NOMO-1 treated with DMSO at 0.1 percent for 48 hours (cell line): ENCODE results near the gene GH1.

Source experiments
- DNase-seq: peaks from one replicate; lab custom pipeline; 2025; ENCODE audit not compliant: unreplicated experiment; lab: John Stamatoyannopoulos, UW

The GH1 gene

DNA sequence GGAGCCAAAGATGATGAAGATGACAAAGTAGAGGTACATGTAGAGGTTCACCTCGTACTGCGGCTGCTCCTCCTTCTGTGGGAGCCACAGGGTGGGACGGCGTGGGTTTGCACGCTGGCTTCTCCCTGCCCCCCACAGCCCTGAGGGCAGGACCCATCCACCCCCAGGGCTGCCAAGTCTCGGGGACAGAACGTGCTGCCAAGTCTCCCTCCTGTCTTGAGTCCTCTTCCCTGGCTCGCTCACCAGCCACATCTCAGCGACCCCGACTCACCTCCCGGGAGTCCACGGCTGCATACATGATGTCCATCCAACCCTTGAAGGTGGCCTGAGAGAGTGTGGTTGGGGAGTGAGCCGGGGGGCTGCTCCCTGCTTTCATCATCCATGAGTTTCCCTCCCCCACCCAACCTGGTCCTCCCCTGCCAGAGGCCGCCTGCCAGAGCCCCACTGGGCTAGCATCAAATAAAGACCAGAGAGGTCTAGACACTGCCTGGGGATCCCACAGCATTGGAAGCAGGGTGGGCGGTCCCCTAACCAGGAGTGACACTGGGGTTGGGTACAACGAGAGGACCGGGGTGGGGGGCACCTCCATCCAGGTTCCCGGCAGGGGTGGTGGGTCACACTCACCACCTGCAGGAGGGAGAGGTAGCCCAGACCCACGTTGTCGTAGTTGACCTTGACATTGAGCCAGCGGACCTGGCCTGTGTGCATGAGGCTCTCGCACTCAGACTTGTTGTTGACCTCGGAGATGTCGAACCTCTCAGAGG lies 26.3 kb upstream of the GH1 start:
- no peak for DNase-seq

DNA sequence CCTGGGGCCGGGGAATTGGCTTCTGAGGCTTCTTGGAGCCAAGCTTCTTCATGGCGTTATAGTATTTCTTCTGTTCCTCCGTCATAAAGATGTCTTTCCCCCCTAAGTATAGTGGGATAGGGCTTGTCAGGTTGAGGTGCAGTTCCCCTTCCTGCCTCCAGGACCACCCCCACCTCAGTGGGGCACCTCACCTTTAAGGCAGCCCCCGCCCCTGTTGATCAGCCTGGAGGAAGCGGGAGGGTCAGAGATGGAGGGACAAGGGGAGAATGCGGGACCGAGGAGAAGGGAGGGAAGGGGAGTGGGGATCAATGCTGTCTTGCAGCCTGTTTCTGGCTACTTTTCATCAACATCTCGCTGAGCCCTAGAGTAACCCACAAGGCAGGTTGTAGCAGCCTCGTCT lies 25.1 kb upstream of the GH1 start:
- no peak for DNase-seq

DNA sequence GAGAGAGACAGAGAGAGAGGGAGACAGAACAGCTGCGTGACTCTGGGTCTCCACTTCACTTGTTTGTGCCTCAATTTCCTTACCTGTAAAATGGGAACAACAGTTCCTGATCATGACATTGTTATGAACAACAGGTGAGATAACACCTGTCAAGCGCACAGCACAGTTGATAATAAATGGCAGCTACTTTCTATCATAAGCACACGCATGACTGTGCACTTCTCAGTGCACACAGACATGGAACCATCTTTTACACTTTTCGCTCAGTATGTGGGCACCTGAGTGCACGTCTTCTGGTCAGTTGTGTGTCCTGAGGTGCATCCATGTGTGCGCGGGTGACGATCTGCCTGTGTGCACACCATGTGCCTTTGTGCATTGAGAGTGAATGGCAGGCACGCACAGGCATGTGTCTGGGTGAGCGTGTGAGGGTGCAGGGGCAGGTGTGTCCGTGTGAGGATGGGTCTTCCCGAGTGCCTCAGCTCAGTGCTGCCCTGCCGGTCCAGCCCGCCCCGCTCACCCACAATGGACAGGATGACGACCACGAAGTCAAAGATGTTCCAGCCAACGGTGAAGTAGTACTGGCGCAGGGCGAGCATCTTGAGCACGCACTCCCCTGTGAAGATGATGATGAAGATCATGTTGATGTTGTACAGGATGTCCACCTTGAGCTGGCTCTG lies 23.8 kb upstream of the GH1 start:
- DNase-seq, result no peak

DNA sequence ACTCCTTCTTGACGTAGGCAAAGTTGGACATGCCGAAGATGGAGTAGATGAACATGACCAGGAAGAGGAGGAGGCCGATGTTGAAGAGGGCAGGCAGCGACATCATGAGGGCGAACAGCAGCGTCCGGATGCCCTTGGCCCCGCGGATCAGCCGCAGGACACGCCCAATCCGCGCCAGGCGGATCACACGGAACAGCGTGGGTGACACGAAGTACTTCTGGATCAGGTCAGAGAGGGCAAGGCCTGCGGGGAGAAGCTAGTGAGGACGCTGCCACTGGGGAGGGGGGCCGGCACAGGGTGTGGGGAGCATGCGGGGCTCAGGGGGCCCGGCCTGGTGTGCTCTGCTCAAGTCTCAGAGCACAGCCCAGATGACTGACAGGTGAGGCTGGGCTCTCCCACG lies 23.1 kb upstream of the GH1 start:
- DNase-seq, result no peak

DNA sequence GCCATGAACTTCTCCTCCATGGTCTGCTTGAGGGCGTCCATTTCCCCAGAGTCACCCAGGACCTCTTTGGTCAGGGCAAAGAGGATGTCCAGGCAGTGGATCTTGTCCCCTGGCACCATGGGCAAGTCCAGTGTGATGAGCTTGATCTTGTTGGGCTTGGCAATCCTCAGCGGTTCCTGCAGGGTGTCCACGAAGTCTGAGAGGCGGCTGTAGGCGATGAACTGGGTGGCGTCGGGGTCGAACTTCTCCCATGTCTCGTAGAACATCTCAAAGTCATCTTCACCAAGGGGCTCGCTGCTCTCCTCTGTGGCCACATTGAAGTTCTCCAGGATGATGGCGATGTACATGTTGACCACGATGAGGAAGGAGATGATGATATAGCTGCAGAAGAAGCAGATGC lies 22.5 kb upstream of the GH1 start:
- no peak for DNase-seq

DNA sequence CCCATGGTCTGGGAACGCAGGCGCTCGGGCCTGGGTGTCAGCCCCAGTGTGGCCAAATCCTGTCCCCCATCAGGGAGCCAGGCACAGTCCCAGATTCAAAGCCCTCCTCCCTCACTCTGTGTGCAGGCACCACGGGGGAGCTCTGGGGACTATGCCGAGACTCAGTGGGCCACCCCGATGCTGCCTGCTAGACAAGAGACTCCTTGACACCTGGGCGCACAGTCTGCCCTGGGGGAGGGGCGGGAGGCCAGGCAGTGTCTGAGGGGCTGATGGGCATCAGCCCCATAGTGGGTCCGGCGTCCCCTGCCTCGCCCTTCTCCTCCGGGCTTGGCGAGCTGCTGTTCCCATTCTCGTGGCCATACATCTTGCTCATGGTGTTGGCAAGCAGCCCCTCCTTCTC lies 21.9 kb upstream of the GH1 start:
- DNase-seq, result no peak

DNA sequence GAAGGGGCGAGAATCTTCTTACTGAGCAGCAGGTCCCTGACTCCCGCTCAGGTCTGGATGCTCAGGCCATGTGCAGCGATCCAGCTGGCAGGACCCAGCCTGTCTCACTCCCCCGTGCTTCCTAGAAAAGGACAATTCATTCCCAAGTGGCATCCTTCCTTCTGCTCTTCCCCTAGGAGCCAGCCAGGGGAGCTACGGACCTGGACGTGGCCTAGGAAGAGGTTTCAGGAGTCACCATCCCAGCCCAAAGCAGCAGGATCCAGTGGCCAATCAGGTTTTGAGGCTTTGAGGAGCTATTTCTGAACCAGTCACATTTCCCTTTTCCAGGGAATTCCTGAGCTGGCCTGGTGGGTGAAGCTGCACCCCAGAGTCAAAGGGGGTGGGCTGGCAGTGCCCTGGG lies 21.2 kb upstream of the GH1 start:
- DNase-seq, result no peak

DNA sequence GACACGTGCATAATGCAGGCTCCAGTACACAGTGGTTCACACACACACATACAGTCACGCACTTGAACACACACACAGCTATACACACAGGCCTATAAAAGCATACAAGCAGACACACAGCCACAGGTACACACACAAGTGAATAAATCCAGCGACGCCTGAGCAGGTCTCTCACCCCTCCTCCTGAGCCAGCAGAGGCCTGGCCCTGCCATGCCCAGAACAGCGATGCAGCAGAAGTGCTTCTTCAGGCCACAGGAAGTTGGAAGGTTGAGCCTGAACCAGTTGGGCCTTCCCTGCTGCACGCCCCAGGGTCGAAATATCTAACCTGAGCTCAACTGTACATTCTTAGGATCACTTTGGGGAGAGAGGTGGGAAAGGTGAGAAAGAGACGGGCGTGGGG lies 20.8 kb upstream of the GH1 start:
- no peak for DNase-seq

DNA sequence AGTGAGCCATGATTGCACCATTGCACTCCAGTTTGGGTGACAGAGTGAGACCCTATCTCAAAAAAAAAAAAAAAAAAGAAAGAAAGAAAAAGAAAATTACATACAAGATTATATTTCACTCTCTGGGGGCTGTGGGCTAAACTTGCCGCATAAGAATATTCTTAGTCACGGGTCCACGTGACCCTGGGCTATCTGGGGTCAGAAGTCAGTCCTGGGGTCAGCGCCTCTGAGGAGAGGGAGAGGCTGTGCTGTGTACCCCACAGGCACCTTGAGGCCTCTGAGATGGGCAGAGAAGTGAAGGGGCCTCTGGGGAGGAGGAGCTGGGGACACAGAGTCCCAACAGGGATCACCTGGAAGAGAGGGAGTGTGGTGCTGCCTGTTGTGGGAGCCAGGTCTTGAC lies 19.3 kb upstream of the GH1 start:
- no peak for DNase-seq

DNA sequence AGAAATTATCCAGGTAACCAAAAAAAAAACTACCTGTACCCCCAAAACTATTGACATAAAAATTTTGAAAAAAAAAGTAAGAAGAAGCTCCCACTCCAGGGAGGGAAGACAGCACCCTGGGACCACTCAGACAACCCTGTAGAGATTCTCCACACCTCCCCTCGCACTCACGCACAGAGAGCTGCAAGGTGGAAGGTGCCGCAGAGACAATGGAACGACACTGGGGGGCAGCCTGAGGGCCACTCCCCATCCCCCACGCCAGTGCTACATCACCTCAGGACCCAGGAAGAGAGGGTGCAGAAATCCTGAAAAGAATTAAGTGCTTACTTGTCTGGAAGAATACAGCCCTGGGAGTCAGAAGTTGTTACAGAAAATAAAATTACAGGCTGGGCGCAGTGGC lies 18.7 kb upstream of the GH1 start:
- DNase-seq, result no peak

DNA sequence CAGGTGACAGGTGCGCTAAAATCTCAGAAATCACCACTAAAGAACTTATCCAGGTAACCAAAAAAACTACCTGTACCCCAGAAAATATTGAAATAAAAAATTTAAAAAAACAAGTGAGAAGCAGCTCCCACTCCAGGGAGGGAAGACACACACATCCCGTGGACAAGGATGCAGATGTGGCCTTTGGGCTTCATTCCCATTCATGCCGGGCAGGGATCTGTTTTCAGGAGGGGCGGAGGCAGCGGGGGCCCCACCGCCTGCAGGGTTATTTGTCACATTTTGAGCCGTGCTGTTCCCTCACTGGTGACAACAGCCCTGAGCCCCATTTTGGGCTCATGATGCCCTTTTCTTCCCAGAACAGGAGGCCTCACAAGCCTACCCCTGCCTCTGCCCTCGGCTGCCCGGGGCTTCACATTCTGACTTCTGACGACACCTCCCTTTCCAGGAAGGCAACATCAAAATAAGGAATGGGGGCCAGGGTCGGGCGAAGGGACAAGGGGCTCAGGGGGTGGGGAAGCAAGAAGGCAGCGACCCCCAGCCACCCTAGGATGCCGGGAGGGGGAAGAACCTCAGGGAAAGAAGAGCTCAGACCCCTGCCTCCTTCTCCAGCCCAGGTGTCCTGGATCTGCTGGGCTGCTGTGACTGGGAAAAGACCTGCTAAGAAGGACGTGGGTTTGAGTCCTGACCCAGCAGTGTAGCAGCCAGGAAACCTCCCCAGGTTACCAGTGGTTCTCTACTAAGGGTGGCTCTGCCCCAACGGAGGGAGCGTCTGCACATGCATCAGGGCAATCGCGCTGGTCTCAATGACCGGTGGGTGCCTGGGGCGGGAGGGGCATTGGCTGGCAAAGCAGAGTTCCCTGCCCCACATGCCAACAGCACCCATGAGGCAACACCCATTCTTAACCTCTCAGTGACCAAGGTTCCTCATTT lies 15.8 kb upstream of the GH1 start:
- no peak for DNase-seq

DNA sequence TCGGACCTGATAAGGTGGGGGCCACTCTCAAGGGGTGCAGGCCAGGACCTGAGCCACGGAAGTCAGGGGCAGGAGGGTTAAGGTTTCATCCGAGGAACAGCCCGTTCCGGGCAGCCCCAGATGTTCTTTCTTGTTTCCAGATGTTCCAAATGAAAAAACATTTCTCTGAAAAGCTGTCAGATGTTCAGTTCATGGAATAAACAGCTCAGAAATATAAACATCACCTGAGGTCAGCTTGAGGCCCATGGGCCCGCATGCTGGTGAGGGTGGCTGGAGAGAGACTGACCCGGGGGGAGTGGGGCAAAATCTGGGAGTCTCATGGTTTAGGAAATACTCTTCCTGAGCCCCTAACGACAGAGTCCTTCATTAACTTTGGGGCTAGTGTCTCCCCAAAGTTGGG lies 15.0 kb upstream of the GH1 start:
- DNase-seq, result no peak

DNA sequence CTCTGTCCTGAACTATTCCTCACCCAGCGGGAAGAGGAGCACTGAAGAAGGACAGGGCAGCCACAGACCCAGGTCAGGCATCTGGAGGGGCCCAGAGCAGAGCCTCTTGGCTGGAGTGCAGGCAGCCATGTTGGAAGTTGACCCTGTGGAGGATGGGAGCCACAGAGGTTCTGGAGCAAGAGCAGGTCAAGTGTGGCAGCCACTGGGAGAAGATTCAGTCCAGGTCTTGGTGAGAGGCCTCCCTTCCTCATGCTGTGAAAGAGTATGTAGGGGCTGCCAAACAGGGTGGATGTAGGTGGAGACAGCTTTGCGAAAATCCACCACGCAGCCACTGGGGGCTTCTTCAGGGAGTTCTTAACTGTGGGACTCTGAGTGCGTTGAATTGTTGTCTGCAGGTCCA lies 14.1 kb upstream of the GH1 start:
- DNase-seq, result no peak

DNA sequence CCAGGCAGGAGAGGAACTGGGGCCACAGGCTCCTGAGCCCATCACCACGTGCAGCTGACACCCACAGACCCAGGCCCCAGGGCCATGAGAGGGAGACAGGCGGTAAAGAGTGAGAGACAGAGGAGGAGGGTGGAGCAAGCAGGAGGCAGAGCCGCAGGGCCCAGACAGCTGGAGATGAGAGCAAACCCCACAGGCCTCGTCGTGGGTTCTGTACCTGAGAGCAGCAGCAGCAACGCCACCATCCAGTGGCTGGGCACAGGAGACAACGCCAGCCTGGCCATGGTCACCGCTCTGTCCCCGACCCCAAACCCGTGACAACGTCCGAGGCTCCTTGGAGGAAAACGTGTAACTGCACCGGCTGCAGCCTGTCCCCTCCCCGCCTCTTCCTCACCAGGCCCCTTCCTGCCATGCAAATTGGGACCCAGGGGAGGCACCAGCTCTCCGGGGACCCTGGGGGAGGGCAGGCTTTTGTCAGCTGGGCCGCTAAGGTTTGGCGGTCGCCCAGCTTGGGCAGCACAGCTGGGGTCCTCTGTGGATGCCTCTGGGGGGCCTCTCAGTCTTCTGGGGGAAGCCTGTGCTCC lies 13.4 kb upstream of the GH1 start, which contains the start of gene CD79B:
TSS of gene CD79B (minus strand) at position 351 of the 581 bp plus-strand sequence. CDS start at position 281, 70 bp downstream.
- no peak for DNase-seq

DNA sequence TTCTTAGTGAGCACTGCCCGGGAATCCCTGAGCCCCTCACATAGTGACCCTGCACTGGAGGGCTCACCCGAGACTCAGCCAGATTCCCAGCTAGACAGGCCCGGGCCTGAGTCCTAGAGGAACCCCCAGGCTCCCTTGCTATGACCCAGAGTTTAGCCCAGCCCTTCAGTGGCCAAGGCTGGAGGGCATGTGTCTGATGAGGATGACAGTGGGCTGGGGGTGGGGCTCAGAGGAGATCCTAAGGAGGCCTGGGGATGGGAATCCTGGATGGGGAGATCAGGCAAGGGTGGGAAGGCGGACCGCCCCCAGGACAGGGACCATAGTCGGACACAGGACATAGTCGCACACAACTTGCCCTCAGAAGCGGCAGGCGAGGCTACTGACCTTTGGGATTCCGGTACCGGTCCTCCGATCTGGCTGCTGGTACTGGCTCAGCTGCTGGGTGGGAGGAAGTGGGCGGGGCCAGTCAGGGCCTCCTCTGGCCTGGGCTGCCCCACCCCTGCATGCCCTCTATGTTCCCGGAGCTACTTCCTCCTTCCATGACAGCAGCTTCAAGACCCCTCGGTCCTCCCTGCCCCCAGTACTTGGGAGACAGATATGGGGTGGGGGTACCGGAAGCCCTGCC lies 12.4 kb upstream of the GH1 start:
- peak; percentile 71 for DNase-seq

DNA sequence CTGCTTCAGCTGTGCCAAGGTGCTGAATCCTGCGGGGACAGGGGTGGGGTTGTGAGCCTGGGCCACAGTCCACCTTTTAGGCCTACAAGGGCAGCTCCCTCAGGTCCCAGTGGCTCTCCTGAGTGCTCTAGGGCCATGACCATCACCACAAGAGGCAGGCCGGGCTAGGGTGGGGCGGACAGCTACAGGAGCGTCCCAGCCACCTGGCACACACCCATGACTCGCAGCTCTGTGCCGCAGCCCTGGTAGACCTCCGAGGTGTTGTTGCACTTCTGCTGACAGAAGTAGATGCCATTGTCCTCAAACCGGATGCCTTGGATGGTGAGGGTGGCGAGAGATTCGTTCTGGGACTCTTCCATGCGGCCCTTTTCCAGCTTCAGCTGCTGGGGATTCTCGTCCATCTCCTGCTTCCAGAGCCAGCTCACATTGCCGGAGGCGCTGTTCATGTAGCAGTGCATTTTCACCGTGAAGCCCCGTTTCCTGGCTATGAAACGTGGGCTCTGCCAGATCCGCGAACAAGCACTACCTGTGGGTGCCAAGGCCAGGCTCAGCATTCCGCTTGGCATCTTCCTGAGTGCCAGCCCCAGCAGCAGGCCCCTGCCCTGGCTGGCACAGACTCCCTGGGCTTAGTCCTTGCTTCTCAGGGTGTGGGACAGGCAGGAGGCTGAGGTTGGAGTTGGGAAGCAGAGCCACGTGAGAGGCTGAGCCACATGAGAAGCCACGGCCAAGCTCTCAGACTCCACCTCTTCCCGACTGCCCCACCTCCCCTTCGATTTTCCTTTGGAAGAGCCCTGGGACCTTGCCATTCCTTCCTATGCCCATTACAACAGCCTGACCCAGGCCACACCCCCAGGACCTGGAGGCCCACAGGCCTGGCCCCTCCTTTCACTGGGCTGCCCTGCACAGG lies 11.5 kb upstream of the GH1 start:
- DNase-seq, result no peak

DNA sequence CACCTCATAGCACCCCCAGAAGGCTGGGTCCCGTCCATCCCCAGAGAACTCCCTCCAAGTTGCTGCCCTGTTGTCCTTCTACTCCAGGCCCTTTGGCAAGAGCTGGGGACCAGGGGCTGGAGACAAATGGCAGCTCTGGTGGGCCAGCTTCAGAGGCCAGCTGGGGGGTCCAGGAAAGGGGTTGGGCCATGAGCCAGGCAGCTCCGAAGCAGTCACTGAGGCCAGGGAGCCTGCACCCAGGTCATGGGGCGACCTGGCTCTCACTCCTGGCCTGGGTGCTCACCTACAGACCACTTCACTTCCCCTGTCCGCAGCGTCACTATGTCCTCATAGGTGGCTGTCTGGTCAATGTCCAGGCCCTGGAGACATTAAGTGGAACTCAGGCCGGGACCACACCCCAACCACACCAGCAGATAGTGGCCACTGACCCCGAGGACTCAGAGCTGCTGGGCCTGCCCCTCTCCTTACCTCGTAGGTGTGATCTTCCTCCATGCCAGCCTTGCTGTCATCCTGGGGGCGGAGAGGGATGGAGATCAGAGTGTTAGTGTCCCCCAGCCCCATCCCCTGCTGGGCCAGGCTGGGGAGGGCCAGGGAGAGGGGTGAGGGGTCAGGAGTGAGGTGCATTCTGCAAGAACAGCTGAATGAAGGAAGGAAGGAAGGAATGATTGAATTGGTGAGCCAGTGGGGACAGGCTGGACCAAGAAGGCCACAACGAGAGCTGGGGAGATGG lies 10.5 kb upstream of the GH1 start:
- no peak for DNase-seq

DNA sequence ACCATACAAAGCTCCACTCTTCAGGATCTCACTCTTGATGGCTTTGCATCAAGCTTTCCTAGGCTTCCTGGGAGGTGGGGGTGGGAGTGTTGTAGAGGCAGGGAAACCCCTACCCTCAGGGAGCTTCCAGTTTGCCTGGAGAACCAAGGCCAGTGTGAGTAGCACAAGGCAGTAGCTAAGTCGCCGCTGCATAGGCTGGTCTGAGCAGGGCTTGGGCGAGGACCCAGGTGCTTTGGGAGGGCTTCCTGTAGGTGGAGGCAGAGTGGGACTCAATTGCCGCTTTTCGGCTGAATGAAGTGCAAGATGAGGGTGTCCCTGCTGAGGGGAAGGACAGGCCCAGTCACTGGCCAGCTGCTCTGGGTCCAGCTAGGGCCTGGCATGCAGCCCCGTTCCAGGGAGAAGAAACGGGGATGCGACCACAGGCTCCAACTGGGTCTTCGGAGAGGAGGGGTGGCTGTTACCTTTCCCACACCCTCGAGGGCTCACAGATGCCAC lies 9.6 kb upstream of the GH1 start:
- no peak for DNase-seq
